ENCODE results near the gene CBFB. TPM values are rescaled to one million over a fixed set of nuclear protein-coding genes. Genes with fewer than 3 reads are reported as not detected.

Gene CBFB
- total and polyA plus RNA-seq, 2 of the 13 experiments (the other 11 are each of a cell fraction or from before 2014, with no cell fraction given), result 22.1 to 70.8 TPM

DNA sequence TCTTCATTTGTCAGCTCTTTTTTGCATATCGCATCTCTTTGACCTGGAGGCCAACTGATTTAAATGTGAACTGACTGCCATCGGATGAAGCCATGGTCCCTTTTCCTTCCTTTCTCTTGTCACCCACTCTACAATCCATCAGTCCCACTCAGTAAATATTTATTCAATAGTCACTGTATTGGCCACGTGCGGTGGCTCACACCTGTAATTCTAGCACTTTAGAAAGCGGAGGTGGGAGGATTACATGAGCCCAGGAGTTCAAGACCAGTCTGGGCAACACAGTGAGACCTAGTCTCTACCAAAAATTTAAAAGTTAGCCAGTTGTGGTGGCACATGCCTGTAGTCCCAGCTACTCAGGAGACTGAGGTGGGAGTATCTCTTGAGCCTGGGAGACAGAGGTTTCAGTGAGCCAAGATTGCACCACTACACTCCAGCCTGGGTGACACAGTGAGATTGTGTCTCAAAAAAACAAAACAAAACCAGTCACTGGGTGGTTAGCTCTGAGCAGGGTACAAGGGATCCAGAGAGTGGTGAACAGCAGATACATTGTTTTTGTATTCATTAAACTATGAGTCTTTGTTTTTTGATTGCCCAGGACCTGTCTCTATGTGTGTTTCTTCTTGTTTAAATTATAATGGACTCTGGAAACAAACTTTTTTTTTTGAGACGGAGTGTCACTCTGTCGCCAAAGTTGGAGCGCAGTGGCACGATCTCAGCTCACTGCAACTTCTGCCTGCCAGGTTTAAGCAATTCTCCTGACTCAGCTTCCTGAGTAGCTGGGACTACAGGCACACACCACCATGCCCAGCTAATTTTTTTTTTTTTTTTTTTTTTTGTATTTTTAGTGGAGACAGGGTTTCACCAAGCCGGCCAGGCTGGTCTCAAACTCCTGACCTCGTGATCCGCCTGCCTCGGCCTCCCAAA, 87.7 kb downstream of the CBFB start (continued):
- TF ChIP-seq HMGXB4 (CRISPR knock-in tag; IDR thresholded peaks at IDR 0.05; ENCODE audit: borderline replicate concordance in 1 of 2, low read depth in 1 of 2), result peak in 1 of 2 experiments; percentile 17; a peak in 1 of 4 replicates
- no peak for TF ChIP-seq ZNF34 (CRISPR knock-in tag; IDR thresholded peaks at IDR 0.05; ENCODE audit: borderline replicate concordance)
- TF ChIP-seq, protein P1, sequence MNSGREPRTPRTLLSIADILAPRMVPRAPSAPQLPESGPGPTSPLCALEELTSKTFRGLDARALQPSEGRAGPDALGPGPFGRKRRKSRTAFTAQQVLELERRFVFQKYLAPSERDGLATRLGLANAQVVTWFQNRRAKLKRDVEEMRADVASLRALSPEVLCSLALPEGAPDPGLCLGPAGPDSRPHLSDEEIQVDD (CRISPR knock-in tag; IDR thresholded peaks at IDR 0.05; ENCODE audit: borderline replicate concordance), result no peak
- 0 out of 2 replicates have a peak, but pooled peaks have one; percentile 21 for TF ChIP-seq ZBTB43 (CRISPR knock-in tag; conservative IDR thresholded peaks at IDR 0.05)
- no peak for TF ChIP-seq ZNF354B (CRISPR knock-in tag; IDR thresholded peaks at IDR 0.05)
- TF ChIP-seq ARID5B (CRISPR knock-in tag; IDR thresholded peaks at IDR 0.05), result peak; percentile 44
- no peak for TF ChIP-seq TFDP2 (CRISPR knock-in tag; IDR thresholded peaks at IDR 0.05)
- TF ChIP-seq SRF (IDR thresholded peaks at IDR 0.05; ENCODE audit: low read depth, low read length), result no peak
- peak; percentile 48 for TF ChIP-seq HMGXB3 (CRISPR knock-in tag; IDR thresholded peaks at IDR 0.05; ENCODE audit: borderline replicate concordance)
- peak; percentile 49 for TF ChIP-seq FOXA3 (CRISPR knock-in tag; IDR thresholded peaks at IDR 0.05)
- TF ChIP-seq TARDBP (CRISPR knock-in tag; IDR thresholded peaks at IDR 0.05), result 0 out of 2 replicates have a peak, but pooled peaks have one; percentile 7
- no peak for TF ChIP-seq ZNF205 (CRISPR knock-in tag; IDR thresholded peaks at IDR 0.05)
- TF ChIP-seq SP140L (CRISPR knock-in tag; IDR thresholded peaks at IDR 0.05; ENCODE audit: borderline replicate concordance), result no peak
